Measurements from ENCODE around the gene URB2. TPM values are rescaled to one million over a fixed set of nuclear protein-coding genes. Genes with fewer than 3 reads are reported as not detected.
"Not testable (repeated sequence)": the region's sequence is repeated elsewhere in the genome, so short reads cannot be mapped to it uniquely, and the experiment has no call there.

URB2 gene
- total and polyA plus RNA-seq, 10 of the 15 experiments (the other 5 are each of a cell fraction or from before 2014, with no cell fraction given) = 2.7 to 24.0 (median 16.9) TPM

- Histone ChIP-seq H3K9me3 (replicated peaks; ENCODE audit: control insufficient read depth, insufficient read depth, low read length) (no peaks in the 10 kb centered on the region), H3K27ac (ENCODE audit: control insufficient read depth, insufficient read depth) (no peak overlapping the region), H3K27me3 (replicated peaks in 1 of 2; ENCODE audit: control insufficient read depth in 2 of 2, insufficient read depth in 2 of 2, low read length in 1 of 2) (no peaks in the 10 kb centered on the region), H2AFZ (ENCODE audit: control insufficient read depth, low read depth, low read length) (no peak overlapping the region), H3K9ac (ENCODE audit: control insufficient read depth, insufficient read depth, low read length) (no peak overlapping the region), H3K4me2 (ENCODE audit: control insufficient read depth, insufficient read depth) (no peak overlapping the region), H3K79me2 (ENCODE audit: control insufficient read depth, insufficient read depth, low read length) (peaks cover 85% of the 10 kb centered on the region), H3K4me3 (no peak overlapping the region), H3K36me3 (ENCODE audit: control insufficient read depth in 2 of 2, insufficient read depth in 2 of 2, low read length in 1 of 2) (peaks cover 0 to 3% of the 10 kb centered on the region in 2 experiments; a peak in 1 of 4 replicates), H4K20me1 (ENCODE audit: control insufficient read depth, insufficient read depth) (no peaks in the 10 kb centered on the region), H3K4me1 (ENCODE audit: control insufficient read depth, insufficient read depth, low read length) (peaks cover 24% of the 10 kb centered on the region)
- FAIRE-seq (no peak), ATAC-seq (no peak), DNase-seq (ENCODE audit: low read depth, low spot score) (no peak)
- ChIA-PET POLR2A (no interaction called here), CTCF (no interaction called here), RAD21 (ENCODE audit: unreplicated experiment) (interaction anchor here (1.2 kb wide), 1 partner anchor 40 kb away, joined by 3 read pairs; no protein-coding TSS in a partner anchor), SMC1A (ENCODE audit: uncharacterized antibody, unreplicated experiment) (interaction anchor here (0.7 kb wide), 1 partner anchor 22 kb away, joined by 3 read pairs; no protein-coding TSS in a partner anchor)
- WGBS (ENCODE audit: insufficient coverage, insufficient replicate concordance, low lambda C conversion rate, missing lambda C conversion rate) = 95% methylated on average over 2 of the region's 2 CpGs
- BruUV-seq (replicated peaks) = no TSS peak
- in situ Hi-C loops (cut with MboI) = no loop called here
- intact Hi-C loops (cut with micrococcal nuclease; ENCODE audit: unreplicated experiment) = no loop called here
- TF ChIP-seq ZNF592 (IDR thresholded peaks at IDR 0.05) = no peak
- TF ChIP-seq ETV6 (conservative IDR thresholded peaks at IDR 0.05 in 1 of 2, IDR thresholded peaks at IDR 0.05 in 1 of 2; ENCODE audit: borderline replicate concordance in 1 of 2, low read depth in 1 of 2) = no peak
Measured at GRCh38 chr1:229621663-229622062, 4.4 kb upstream of the URB2 start.

- H3K4me2 ChIP-seq (ENCODE audit: control insufficient read depth, insufficient read depth) = peak overlapping the region; percentile 74; the same call in 1 of the 2 replicates
- RAD21 ChIA-PET (ENCODE audit: unreplicated experiment) = interaction anchor here (3.5 kb wide), 1 partner anchor 65 kb away, joined by 25 read pairs; the partner anchor contains the start of gene ABCB10
- H3K9ac ChIP-seq (ENCODE audit: control insufficient read depth, insufficient read depth, low read length); H3K4me3 ChIP-seq; H3K9me3 ChIP-seq (replicated peaks; ENCODE audit: control insufficient read depth, insufficient read depth, low read length); DNase-seq (ENCODE audit: low read depth, low spot score); in situ Hi-C loops (cut with MboI); FAIRE-seq; H3K36me3 ChIP-seq (ENCODE audit: control insufficient read depth in 2 of 2, insufficient read depth in 2 of 2, low read length in 1 of 2); BruUV-seq (replicated peaks); H2AFZ ChIP-seq (ENCODE audit: control insufficient read depth, low read depth, low read length); H3K27ac ChIP-seq (ENCODE audit: control insufficient read depth, insufficient read depth); intact Hi-C loops (cut with micrococcal nuclease; ENCODE audit: unreplicated experiment); H4K20me1 ChIP-seq (ENCODE audit: control insufficient read depth, insufficient read depth); ATAC-seq; POLR2A ChIA-PET; H3K27me3 ChIP-seq (replicated peaks in 1 of 2; ENCODE audit: control insufficient read depth in 2 of 2, insufficient read depth in 2 of 2, low read length in 1 of 2): not testable (repeated sequence)
- SMC1A ChIA-PET (ENCODE audit: uncharacterized antibody, unreplicated experiment) = interaction anchor here (0.6 to 2.9 kb wide), 5 partner anchors 9 to 500 kb away, joined by 3 to 25 read pairs (median 4); partner anchors contain the start of gene ABCB10
- H3K4me1 ChIP-seq (ENCODE audit: control insufficient read depth, insufficient read depth, low read length) = peaks cover 24% of the 10 kb centered on the region
- 99% methylated on average over 10 of the region's 10 CpGs for WGBS (ENCODE audit: insufficient coverage, insufficient replicate concordance, low lambda C conversion rate, missing lambda C conversion rate)
- peaks cover 87% of the 10 kb centered on the region for H3K79me2 ChIP-seq (ENCODE audit: control insufficient read depth, insufficient read depth, low read length)
- CTCF ChIA-PET = interaction anchor here (1.8 to 3.8 kb wide), 3 partner anchors 26 to 64 kb away, joined by 6 to 22 read pairs (median 6); partner anchors contain the start of gene ABCB10
Measured at GRCh38 chr1:229622641-229623120, 3.4 kb upstream of the URB2 start.

Data from GM12878 (cell line).